ENCODE results near the gene CCDC146.
A peak's percentile ranks its signal among the peaks of the same experiment; 100 is the strongest.
"Not testable (repeated sequence)": the region's sequence is repeated elsewhere in the genome, so short reads cannot be mapped to it uniquely, and the experiment has no call there.

CCDC146 gene

GRCh38 chr7:77152232-77152631 lies 29.8 kb downstream of the CCDC146 start:
- DNase-seq: not testable (repeated sequence)

GRCh38 chr7:77154917-77155464 lies 32.6 kb downstream of the CCDC146 start:
- not testable (repeated sequence) for DNase-seq

DNA sequence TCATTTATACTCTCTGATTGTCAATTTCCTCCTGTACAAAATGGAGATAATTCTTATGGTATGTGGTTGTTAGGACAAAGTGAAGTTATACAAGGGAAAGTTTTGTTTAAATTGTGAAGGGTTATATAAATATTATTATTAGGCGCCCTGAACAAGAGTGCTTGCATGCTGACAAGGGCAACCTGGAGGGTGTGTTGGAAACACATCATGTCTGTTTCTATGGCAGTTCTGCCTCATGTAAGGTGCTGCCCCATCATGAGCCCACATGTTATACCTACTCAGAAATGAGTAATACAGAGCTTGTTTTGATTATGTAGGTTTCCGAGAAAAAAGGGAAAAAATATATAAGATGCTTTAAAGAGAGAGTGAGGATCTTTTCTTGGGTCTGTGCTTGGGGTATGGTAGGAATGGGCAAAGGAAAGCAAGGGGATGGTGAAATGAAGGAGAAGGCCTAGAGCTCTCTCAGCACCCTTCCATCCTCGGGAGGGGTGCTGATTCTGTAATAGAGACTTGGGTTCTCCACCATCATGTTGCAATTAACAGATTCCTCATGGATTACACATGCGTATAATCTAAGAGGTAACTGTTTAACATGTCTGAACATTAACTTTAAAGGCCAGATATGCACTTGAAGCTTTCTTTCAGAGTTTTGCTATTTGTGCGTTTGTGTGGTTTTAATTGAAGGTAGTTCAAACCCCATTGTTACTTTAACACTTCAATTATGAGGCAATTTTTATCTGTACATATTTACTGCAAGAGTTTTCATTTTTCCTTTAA lies 33.4 kb downstream of the CCDC146 start:
- not testable (repeated sequence) for DNase-seq

- DNase-seq: not testable (repeated sequence)
Measured at GRCh38 chr7:77157034-77157433, 34.6 kb downstream of the CCDC146 start.

DNA sequence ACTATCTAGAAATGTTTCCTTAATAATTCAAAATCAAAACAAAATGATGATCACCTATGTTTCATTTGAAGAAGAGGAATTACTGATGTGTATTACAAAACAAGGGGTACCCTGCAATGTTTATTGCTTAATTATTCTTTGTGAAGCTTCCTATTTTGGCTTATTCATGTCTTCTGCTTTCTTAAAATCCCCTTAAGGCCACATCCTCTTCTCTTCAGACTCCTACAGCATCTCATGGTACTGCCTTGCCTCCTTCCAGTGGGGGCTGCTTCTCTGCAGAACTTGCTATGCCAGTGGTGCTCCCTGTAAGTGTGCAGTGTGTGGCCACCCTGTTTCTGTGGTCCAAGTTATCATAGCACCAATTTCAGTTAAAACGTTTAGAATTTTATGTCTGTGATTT lies 35.0 kb downstream of the CCDC146 start:
- DNase-seq: no peak

DNA sequence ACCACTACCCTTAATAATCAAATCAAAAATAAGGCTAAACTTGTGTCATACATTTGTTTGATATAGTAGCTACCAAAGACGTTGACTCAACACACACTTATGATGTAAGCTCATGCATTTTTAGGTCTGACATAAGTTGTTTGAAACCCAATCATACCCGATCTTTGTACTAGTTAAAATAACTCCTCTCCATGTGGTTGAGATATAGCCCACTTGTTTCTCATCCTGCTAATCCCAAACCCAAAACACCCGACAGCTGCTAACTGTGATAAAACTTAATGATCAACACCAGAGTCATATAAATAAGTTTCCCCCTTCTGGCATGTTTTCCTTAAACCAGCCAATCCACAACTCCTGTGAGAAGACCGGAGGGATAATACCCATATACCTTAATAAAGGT lies 48.7 kb downstream of the CCDC146 start:
- DNase-seq: not testable (repeated sequence)

DNA sequence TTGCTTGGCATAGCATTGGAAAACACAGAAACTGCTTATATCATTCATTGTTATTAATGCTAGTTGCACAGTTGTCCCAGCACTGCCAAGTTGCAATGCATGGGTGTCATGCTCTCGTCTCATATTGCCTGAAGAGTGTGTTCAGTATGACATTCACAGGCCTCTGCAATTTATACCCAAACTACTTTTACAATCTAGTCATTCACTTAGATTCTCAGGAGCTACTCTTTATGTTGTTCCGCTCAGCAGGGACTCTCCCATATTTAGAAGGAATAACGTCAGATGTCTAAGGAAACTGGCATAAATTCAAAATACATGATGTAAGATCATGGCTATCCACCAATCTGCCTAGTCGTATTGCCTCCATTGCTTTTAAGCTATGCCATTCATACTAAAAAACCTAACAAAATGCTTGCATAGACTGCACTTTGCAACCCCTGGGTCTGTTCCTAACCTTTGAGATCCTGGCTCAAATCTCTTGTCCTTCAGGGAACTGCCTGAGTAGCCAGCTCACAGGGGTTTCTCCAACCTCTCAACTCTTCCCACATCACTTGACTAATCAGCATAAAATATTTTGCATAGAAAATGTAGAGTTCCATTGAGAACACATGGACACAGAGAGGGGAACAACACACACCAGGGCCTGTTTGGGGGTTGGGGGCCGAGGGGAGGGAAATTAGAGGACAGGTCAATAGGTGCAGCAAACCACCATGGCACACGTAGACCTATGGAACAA lies 50.2 kb downstream of the CCDC146 start:
- not testable (repeated sequence) for DNase-seq

- not testable (repeated sequence) for DNase-seq
Measured at GRCh38 chr7:77174418-77174817, 52.0 kb downstream of the CCDC146 start.

DNA sequence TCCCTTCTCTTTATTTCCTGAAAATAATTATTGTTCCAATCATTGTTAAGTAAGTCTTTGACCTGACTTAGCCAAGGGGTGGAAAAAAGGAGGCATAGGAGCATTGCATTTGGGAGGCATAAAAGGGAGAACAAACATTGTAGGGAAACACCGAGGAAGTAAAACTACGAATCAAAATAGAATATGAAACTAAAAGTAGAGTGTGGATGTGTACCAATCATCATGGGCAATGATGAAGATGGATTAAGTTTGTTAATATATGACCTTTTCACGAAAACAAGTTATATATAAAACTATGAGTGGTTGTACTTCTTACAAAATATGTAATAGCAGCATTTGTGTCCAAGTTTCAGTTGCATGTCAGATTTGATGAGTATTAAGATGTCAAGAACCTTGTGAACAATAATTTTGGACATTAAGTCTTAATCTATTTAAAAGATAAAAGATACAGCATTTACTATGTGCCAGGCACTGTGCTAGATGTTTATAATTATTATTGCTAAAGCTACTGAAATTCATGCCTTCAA lies 52.9 kb downstream of the CCDC146 start:
- not testable (repeated sequence) for DNase-seq

GRCh38 chr7:77177321-77177904 lies 55.0 kb downstream of the CCDC146 start:
- not testable (repeated sequence) for DNase-seq

DNA sequence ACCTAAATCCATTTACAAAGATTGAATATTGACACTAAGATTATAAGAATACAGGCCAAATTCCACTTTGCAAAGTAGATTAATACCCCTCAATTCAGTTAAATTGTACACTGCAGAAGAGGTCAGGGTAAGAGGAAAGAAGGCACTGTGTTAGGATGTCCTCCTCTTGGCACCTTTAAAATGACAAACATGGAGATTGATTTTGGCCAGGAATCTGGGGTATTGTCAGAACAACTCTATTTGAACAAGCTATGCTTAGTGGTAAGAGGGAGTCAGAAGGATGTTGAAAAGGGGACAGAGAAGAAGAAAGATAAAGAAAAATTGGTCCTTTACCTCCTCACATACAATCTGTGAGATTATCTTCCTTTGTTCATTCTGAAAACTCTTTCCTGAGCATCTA lies 55.6 kb downstream of the CCDC146 start:
- not testable (repeated sequence) for DNase-seq

DNA sequence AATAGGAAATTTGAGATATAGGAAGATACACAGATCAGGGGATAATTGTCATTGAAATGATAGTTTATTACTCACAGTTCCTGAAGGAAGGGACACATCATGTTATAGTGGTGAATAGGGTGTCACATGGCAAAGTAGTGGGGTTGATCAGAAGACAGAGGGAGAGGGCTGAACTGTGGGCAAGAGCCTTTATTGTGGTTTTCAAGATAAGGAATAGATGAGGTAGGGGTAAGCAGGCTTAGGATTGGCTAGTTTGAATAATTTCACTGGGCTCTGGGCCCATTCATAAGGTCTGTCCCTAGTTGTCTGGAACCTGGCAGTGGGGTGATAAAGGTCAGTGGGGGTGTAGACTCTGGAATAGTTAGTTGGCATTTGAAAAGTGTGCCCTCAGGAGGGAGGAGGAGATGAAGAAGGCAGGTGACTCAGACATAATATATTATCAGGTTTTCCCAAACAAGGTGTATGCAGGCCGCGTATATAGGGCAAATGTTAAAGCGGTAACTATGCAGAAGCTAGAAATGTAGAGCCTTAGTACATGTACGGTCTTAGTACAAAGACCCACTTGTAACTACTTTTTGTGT lies 58.7 kb downstream of the CCDC146 start:
- DNase-seq: no peak

DNA sequence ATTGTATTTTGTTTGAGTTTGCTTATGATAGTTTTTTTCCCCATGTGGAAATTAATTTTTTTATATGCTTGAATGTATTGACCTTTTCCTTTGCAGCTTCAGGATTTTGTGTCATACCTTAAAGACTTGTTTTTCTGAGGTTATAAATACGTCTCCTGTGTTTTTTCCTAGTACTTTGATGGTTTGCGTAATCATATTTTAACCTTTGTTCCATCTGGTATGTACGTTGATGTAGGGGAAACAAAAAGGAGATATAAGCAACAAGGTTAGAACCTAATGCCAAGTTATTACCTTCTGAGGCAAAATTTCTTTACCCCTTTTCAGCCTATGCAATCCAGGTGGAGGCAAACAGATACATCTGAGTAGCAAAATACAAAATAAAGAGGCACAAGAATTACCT lies 59.3 kb downstream of the CCDC146 start:
- no peak for DNase-seq

DNA sequence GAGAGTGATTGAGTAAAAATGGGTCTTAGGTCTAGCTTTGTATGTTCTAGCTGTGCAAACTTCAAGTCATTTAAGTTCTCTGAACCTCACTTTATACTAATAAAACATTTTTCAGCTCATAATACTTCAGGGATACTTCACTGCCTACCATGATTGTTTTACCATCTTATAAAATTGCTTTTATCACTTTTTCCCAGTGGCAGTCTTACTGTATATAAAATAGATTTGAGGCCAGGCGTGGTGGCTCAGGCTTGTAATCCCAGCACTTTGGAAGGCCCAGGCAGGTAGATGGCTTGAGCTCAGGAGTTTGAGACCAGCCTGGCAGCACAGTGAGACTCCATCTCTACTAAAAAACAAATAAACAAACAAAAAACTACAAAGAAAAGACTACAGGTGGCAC lies 59.8 kb downstream of the CCDC146 start:
- no peak for DNase-seq

DNA sequence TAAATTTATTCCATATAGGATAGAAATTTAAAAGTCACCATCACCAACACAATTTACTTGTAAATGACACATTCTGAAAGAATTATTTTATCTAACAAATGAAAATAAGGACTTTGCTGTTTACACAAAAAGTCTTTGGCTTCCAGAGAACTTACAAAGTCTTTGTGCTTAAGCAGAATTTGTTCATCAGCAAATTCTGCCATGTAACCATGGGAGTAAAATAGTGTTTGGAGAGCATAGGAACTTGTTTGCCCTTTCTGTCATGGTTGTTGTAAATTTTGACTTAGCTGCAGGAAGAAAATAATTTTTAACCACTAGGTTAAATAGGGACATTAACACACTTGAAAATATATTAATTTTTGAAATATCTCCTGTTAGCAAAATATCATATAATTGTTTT lies 62.0 kb downstream of the CCDC146 start:
- DNase-seq: no peak

- DNase-seq: no peak
Measured at GRCh38 chr7:77184990-77185389, 62.6 kb downstream of the CCDC146 start.

DNA sequence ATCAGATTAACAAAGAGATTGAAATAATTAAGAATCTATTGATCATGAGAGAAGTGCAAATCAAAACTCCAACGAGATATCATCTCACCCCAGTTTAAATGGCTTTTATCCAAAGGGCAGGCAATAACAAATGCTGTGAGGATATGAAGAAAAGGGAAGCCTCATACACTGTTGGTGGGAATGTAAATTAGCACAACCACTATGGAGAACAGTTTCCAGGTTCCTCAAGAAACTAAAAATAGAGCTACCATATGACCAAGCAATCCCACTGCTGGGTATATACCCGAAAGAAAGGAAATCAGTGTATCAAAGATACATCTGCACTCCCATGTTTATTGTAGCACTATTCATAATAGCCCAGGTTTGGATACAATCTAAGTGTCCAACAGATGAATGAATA lies 63.5 kb downstream of the CCDC146 start:
- DNase-seq: no peak

- no peak for DNase-seq
Measured at GRCh38 chr7:77188731-77189437, 66.5 kb downstream of the CCDC146 start.

DNA sequence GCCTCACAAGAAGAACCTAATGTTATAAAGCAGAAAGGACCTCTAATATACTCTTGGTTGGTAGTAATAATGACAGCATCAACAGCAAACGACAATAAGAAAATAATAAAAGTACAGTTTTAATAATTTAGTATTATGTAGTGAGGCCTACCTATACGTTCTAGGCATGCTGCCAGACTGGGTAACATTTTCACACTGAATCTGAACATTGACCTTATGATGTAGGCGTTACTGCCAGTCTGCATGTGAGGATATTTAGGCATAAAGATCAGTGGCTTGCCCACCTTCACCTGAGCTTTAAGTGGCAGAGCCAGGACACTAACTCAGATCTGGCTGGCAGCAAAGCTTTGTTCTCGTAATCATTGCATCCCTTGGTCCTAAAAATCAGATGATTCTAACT lies 74.7 kb downstream of the CCDC146 start:
- DNase-seq: no peak

DNA sequence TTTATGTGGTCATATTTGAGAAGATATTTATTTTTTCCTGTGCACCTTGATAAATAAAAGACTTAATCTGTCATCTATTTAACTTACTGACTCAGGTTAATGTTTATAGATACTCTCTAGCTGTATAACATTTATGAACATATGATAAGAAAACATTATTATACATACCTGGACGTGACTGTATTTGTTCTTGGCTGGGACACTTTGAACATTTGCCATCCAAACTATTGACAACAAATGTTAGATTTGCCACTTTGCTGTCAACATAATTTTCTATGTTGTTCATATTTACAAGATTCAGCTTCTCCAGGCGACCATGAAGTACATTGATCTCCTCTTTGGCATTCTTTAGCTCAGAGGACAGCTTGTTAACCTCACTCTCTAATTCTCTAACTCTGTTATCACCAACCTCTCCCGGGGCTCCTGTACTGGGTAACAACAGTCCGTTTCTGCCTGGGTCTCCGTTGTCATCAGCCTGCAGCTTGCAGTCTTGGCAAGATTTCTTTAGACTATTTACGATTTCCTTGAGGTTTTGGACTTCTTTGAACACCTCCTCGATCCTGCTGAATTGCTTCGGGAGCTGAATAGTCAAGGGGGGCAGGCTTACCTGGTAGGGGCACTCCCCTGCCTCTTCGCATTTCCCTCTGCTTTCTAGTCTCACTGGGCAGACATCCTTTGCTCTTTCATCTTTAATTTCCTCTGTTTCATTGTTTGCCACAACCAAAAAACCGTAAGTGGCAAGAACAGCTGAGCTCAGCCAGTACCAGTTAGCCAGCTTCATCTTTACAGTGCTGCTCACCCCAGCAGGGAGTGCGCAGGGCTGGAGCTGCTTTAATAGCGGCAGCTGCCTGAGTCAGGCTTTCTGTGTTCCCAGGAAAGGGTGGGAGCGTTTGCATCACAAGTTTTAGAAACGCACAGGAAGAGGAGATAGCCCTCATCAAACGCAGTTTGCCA lies 76.9 kb downstream of the CCDC146 start, which contains the start of gene FGL2:
TSS of gene FGL2 (minus strand) at position 807 of the 954 bp plus-strand sequence. CDS start at position 781, 26 bp downstream.
- peak in 1 of 4 experiments; percentile 6 for DNase-seq

- no peak for DNase-seq
Measured at GRCh38 chr7:77200542-77200941, 78.1 kb downstream of the CCDC146 start.

Measured in activated naive CD4-positive, alpha-beta T cell (primary cell).